Stimulated activated CD8-positive, alpha-beta memory T cell treated with anti-CD3 and anti-CD28 coated beads, Interleukin-4, amount 100 ng/mL, for 48 hours (primary cell): ENCODE measurements around the gene CHST1.

Experiments used
- DNase-seq: peaks from one replicate; pipeline ENCODE4 v3.0.0-alpha.2; 2020

The CHST1 gene

DNA sequence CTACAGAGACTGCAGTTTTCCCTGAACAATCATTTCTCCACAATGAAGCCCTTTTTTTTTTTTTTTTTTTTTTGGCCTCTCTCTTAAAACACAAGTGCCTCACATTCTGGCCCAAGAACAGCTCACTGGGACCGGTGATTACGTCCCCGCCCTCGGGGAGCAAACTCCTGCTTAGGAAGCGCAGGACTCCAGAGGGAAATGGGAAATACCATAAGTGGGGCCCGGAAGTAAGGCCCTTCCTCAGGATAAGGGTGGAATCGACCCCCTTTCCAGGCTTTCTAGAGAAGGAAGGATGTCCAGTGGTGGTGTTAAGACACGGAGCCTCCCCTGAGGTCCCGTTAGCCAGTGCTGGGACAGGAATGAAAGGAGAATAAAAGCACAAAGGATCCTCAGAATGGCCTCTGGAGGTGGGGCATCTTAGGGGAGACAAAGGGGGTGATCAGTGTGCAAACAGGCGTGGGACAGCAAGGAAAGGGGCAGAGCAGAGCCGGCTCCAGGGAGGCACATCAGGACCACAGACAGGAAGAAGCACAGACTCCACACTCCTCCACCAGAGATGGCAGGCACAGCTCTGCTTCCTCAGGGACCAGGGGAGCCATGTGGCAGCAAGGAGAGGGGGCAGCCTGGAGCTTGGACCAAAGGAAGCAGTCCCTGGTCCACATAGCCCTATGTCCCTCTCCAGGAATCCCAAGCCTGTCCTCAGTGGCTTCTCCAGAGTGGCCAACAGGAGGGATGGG lies 61.3 kb downstream of the CHST1 start:
- DNase-seq = no peak

DNA sequence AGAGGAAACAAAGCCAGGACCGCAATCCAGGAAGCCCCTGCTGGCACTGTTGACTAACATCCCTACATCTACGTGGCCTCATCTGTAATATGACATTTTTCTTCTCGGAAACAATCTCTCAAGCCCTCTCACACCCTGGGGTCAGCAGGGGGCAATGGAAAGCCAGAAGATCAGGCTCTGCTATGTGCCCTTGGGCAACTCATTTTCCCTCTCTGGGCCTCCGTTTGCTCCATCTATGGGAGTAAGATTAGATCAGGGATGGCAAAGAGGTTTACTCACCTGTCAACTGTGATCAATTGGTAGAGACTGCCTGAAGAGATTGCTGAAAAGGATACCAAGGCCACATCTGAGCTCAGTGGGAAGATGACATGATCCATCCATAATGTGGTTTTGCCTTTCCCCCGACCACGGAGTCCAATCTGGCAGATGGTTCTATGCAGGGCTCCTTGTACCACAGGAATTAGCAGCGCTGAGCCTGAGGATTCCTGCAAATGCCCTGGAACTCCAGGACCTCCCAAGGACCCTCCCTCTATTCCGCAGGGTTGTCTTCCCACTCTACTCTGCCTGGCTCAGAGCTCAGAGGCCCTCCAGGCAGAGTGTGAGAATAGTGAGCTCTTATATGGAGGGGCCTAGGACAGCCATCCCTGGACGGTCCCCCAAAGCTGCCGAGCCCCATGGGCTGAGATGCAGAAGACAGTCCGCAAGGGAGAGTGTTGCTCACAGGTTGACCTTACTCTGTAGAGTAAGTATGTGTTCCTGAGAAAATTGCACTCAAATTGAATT lies 66.1 kb downstream of the CHST1 start:
- DNase-seq = no peak
